Stimulated activated naive CD4-positive, alpha-beta T cell (primary cell): Measurements from ENCODE around the gene GALNT10.

Experiments
- DNase-seq, 6 experiments: peaks; one replicate each; lab custom pipeline; 2025; lab: John Stamatoyannopoulos, UW

GALNT10 gene

GRCh38 chr5:154236536-154237375, 46.2 kb downstream of the GALNT10 start:
- DNase-seq: no peak

DNA sequence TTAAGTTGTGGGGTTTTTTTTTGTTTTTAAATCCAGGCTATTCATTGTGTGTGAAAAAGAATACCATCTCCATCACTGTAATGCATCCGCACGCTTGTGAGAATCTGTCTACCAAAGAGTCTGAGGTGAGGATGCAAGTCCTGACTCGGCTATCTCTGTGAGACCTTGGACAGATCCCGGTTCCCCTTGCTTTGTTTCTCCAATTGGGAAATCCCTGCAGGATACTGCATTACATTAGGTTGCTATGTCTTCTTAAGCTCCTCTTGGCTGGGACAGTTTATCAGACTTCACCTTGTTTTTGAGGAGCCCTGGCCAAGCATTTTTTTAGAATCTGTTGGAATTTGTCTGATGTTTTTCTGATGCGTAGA, 46.8 kb downstream of the GALNT10 start:
- no peak for DNase-seq

DNA sequence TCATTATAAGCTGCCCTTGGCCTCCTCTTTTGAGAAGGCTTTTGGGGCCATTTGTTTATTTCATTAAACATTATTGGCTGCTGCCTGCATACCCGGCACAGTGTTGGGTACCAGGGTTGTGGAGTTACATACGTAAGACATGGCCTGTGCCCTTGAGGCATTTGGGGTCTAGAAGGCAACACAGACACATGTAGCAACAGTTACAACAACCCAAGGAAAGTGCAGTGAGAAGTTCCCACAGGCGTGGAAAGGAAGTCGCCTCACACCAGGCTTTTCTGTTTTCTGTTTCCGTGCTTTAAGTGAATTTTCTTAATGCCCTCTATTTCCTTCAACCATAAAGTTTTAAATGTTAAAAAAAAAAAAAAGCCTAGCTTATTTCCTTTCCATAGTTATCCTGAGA, 47.4 kb downstream of the GALNT10 start:
- DNase-seq: no peak

DNA sequence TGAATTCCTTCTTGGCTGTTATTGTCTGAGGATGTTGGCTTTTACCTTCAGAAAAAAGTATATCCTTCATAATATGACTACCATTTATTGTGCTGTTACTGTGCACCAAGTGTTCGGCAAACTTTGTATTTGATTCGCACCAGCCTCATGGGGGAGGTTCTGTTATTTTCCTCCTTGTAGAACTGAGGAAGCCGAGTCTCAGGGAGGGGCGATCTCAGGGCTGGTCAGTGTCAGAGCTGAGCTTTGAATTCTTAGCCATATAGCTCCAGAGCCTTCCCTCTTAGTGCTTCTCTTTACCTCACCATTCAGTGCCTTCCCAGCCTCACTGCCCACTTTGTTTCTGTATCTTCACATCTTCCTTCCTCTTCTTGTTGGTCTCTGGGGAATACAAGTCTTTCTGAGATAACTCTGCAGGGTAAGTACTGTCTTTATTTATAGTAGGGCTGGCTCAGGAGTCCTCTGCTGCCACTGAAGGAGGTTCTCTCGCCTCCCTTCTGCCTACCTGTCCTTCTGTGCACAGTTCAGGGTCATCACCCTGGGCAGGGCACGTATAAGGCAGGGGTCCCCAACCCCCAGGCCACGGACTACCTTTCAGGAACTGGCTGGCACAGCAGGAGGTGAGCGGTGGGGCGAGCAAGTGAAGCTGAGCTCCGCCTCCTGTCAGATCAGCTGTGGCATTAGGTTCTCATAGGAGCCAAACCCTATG, 48.4 kb downstream of the GALNT10 start:
- DNase-seq: no peak

GRCh38 chr5:154240595-154240994, 50.1 kb downstream of the GALNT10 start:
- DNase-seq: no peak

- no peak for DNase-seq
These were observed 50.5 kb downstream of the GALNT10 start for GRCh38 chr5:154241021-154241420.

DNA sequence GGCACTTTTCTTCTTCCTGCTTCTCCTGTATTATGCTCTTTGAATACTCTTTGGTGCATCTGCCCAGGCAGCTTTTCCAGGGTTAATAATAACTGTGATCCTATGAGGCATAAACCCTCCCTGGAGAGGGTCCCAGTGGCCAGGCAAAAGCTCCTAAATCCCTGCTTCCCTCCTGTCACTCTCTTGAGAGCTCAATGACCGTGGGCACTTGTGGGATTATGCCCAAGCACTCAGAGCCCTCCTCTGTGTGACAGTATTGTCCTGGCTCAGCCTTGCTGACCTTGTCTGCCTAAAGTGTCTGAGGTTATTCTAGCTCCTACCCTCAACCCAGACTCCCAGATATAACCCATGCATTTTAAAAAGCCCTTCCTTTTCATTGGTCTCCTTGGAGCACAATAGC, 51.9 kb downstream of the GALNT10 start:
- DNase-seq: no peak

DNA sequence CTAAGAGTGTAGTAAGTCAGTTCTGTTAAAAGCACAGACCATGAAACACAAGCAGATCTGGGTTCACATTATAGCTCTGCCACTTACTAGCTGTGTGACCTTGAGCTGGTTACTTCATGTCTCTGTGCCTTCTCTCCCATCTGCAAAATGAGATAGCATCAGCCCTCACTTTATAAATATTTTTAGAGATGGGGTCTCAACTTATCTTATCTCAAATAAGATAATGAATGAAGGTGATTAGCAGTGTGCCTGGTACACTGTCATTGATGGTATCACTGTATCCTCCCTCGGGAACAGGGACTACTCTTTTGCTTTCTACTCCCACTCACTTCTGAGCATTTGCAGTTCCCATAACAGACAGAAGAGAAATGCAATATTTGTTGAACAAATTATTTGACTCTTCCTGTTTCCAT, 52.4 kb downstream of the GALNT10 start:
- no peak for DNase-seq

GRCh38 chr5:154243736-154244135, 53.2 kb downstream of the GALNT10 start:
- no peak for DNase-seq

GRCh38 chr5:154244476-154244875, 53.9 kb downstream of the GALNT10 start:
- no peak for DNase-seq

GRCh38 chr5:154248691-154249090, 58.2 kb downstream of the GALNT10 start:
- DNase-seq: no peak

- no peak for DNase-seq
These were observed 59.3 kb downstream of the GALNT10 start for GRCh38 chr5:154249826-154250225.

DNA sequence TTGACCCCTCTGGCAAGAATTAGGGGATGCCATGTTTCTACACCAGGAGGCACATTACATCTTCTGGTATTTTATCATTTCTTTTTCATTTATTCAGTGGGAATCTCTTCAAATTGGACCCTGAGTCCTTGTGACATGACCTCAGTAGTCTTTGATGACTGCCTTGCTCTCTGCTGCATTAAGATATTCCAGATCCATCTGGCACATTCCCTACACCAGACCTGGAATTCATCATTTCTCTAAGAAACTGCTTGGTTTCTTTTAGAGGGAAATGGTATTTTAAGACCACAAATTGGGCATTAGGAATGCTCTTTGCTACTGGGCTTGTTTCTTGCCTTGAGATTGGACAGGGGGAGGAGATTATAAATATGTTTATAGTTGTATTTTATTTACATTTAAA, 61.0 kb downstream of the GALNT10 start:
- DNase-seq: no peak

DNA sequence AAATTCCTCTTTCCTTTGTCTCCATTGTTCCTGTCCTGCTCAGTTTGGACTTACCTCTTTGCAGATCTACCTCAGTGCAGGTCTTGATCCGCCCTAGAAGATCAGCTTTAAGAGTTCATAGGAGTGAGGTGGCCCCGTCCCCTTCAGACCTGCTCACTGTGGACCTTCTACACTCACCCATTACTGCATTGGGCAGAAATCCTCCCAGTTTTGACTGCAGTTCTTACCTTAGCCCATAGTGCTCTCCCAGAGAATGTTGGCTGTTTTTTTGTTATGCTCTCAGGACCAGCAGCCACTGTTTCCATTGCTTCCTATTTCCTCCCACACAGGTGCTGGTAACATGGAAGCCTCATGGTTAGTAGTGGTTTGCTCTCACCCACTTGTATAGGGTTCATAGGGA, 63.3 kb downstream of the GALNT10 start:
- DNase-seq: no peak

- DNase-seq: no peak
These were observed 64.4 kb downstream of the GALNT10 start for GRCh38 chr5:154254896-154255295.

- DNase-seq: no peak
These were observed 66.5 kb downstream of the GALNT10 start for GRCh38 chr5:154257046-154257445.

- no peak for DNase-seq
These were observed 68.1 kb downstream of the GALNT10 start for GRCh38 chr5:154258531-154259217.

GRCh38 chr5:154260224-154260927, 69.8 kb downstream of the GALNT10 start:
- DNase-seq: no peak

DNA sequence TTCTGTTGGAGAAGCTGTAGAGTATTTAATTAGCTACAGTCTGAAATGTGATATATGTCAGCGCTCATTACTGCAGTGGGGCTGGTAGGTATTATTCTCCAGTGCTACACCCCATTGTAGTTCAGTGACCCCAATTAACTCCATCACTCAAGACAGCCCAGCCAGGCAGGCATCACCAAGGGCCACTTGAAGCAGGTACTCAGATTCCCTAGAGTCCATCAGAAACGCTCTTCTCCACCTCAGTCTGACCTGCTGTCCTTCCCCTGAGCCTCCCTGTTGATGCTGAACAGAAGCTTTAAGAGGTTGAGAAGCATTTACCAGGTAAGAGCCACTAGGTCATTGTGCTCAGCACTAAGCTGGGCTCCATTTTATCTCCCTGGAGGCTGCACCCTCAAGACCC, 71.8 kb downstream of the GALNT10 start:
- no peak for DNase-seq

GRCh38 chr5:154264549-154265196, 74.1 kb downstream of the GALNT10 start:
- DNase-seq: no peak

DNA sequence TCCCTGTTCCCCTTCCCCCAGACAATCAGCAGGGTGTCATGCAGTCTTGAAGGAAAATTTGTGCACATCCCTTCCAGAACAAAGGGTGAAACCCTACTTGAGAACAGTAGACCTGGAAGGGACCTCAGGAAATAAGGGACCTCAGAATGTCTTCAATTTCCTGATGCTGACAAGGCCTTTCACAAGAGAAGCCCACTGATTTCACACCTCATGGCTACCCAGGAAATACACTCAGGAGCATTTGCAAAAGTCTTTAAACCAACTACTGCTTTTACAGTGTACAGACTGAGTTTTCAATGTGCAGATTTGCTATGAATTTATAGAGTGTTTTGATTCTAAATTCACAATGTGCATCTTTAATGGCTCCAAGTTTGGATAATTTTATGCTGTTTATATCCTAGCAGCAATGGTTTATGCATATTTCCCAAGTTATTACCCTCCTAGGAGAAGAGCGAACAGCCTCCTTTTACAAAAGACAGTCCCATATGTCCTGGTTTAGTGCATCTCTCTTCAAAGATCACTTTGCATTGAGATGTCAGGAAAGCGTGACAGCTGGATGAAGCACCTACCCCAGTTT, 74.8 kb downstream of the GALNT10 start:
- no peak for DNase-seq
